ENCODE results near the gene FBXL19. TPM values are rescaled to one million over a fixed set of nuclear protein-coding genes. Genes with fewer than 3 reads are reported as not detected.

The FBXL19 gene
- total and polyA plus RNA-seq, 9 of the 15 experiments (the other 6 are each of a cell fraction or from before 2014, with no cell fraction given): 0.13 to 48.0 (median 13.5) TPM; not detected in 1

GRCh38 chr16:30903002-30903401 is 20.4 kb upstream of the FBXL19 start (continued):
- TF ChIP-seq ZNF23 (CRISPR knock-in tag; IDR thresholded peaks at IDR 0.05) (no peak), MYBL2 (IDR thresholded peaks at IDR 0.05; ENCODE audit: low read depth) (no peak), MYBL2 (CRISPR knock-in tag; IDR thresholded peaks at IDR 0.05; ENCODE audit: borderline replicate concordance) (no peak), ATF7 (IDR thresholded peaks at IDR 0.05) (no peak), RCOR1 (IDR thresholded peaks at IDR 0.05; ENCODE audit: borderline replicate concordance in 1 of 2, low read depth in 2 of 2, low read length in 2 of 2) (peak in 1 of 2 experiments; percentile 32; a peak in 1 of 4 replicates), CBX5 (IDR thresholded peaks at IDR 0.05; ENCODE audit: borderline replicate concordance, low read depth) (no peak), SOX6 (IDR thresholded peaks at IDR 0.05) (no peak), E4F1 (CRISPR knock-in tag; IDR thresholded peaks at IDR 0.05; ENCODE audit: borderline replicate concordance) (no peak), ILF3 (IDR thresholded peaks at IDR 0.05; ENCODE audit: borderline replicate concordance) (no peak), SPI1 (IDR thresholded peaks at IDR 0.05; ENCODE audit: borderline replicate concordance, low read depth, low read length) (no peak), ZC3H4 (CRISPR knock-in tag; IDR thresholded peaks at IDR 0.05; ENCODE audit: borderline replicate concordance) (no peak), KDM1A (IDR thresholded peaks at IDR 0.05) (0 out of 4 replicates have a peak, but pooled peaks of 1 of the 2 experiments have one; percentile 5), CBFA2T3 (IDR thresholded peaks at IDR 0.05) (peak; percentile 29), PRMT5 (CRISPR knock-in tag; IDR thresholded peaks at IDR 0.05) (no peak), PKNOX1 (IDR thresholded peaks at IDR 0.05) (0 out of 2 replicates have a peak, but pooled peaks have one; percentile 15), ELF2 (CRISPR knock-in tag; IDR thresholded peaks at IDR 0.05) (no peak), ETV6 (IDR thresholded peaks at IDR 0.05; ENCODE audit: borderline replicate concordance in 1 of 2, low read depth in 2 of 2, low read length in 1 of 2) (no peak), ETV6 (CRISPR knock-in tag; IDR thresholded peaks at IDR 0.05; ENCODE audit: borderline replicate concordance) (no peak)
- TF ChIP-seq, protein P1, sequence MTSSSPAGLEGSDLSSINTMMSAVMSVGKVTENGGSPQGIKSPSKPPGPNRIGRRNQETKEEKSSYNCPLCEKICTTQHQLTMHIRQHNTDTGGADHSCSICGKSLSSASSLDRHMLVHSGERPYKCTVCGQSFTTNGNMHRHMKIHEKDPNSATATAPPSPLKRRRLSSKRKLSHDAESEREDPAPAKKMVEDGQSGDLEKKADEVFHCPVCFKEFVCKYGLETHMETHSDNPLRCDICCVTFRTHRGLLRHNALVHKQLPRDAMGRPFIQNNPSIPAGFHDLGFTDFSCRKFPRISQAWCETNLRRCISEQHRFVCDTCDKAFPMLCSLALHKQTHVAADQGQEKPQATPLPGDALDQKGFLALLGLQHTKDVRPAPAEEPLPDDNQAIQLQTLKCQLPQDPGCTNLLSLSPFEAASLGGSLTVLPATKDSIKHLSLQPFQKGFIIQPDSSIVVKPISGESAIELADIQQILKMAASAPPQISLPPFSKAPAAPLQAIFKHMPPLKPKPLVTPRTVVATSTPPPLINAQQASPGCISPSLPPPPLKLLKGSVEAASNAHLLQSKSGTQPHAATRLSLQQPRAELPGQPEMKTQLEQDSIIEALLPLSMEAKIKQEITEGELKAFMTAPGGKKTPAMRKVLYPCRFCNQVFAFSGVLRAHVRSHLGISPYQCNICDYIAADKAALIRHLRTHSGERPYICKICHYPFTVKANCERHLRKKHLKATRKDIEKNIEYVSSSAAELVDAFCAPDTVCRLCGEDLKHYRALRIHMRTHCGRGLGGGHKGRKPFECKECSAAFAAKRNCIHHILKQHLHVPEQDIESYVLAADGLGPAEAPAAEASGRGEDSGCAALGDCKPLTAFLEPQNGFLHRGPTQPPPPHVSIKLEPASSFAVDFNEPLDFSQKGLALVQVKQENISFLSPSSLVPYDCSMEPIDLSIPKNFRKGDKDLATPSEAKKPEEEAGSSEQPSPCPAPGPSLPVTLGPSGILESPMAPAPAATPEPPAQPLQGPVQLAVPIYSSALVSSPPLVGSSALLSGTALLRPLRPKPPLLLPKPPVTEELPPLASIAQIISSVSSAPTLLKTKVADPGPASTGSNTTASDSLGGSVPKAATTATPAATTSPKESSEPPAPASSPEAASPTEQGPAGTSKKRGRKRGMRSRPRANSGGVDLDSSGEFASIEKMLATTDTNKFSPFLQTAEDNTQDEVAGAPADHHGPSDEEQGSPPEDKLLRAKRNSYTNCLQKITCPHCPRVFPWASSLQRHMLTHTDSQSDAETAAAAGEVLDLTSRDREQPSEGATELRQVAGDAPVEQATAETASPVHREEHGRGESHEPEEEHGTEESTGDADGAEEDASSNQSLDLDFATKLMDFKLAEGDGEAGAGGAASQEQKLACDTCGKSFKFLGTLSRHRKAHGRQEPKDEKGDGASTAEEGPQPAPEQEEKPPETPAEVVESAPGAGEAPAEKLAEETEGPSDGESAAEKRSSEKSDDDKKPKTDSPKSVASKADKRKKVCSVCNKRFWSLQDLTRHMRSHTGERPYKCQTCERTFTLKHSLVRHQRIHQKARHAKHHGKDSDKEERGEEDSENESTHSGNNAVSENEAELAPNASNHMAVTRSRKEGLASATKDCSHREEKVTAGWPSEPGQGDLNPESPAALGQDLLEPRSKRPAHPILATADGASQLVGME (CRISPR knock-in tag; IDR thresholded peaks at IDR 0.05): no peak
- TF ChIP-seq, protein P2, sequence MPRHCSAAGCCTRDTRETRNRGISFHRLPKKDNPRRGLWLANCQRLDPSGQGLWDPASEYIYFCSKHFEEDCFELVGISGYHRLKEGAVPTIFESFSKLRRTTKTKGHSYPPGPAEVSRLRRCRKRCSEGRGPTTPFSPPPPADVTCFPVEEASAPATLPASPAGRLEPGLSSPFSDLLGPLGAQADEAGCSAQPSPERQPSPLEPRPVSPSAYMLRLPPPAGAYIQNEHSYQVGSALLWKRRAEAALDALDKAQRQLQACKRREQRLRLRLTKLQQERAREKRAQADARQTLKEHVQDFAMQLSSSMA (CRISPR knock-in tag; IDR thresholded peaks at IDR 0.05): no peak

All from K562 (cell line).